ENCODE results near the gene TENM4.

The TENM4 gene

DNA sequence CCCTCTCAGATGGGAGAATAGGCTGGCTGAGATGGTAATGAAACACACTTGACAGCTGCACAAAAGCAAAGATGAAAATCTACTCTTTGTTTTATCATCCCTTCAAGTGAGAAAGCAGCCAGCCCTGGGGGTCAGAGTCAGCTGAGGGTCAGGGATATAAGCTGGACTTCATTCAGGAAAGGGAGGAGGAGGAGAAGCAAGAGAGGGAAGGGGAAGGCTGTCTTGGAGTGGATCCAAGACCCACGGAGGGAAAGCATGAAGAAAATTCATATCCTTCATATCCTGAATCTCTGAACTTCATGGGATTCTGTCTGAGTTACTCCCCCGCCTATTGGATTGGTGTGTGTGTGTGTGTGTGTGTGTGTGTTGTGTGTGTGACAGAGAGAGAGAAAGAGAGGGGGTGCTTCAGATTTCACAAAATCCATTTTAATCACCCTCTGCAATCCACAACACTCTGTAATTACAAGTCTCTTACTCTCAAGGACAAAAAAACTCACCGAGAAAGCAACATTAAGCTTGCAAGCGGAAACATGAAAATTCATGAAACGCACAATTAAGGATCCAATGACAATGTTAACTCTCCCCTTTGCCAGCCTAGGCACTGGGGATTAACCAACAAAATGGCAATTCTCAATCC is 327.7 kb downstream of the TENM4 start:
- TF ChIP-seq FOXP2 (optimal IDR thresholded peaks at IDR 0.05; ENCODE audit: borderline replicate concordance, extremely low read depth, extremely low read length, insufficient read depth): no peak
- no peak for TF ChIP-seq POLR2AphosphoS5 (IDR thresholded peaks at IDR 0.05; ENCODE audit: low read depth, low read length)
- TF ChIP-seq, protein P1, sequence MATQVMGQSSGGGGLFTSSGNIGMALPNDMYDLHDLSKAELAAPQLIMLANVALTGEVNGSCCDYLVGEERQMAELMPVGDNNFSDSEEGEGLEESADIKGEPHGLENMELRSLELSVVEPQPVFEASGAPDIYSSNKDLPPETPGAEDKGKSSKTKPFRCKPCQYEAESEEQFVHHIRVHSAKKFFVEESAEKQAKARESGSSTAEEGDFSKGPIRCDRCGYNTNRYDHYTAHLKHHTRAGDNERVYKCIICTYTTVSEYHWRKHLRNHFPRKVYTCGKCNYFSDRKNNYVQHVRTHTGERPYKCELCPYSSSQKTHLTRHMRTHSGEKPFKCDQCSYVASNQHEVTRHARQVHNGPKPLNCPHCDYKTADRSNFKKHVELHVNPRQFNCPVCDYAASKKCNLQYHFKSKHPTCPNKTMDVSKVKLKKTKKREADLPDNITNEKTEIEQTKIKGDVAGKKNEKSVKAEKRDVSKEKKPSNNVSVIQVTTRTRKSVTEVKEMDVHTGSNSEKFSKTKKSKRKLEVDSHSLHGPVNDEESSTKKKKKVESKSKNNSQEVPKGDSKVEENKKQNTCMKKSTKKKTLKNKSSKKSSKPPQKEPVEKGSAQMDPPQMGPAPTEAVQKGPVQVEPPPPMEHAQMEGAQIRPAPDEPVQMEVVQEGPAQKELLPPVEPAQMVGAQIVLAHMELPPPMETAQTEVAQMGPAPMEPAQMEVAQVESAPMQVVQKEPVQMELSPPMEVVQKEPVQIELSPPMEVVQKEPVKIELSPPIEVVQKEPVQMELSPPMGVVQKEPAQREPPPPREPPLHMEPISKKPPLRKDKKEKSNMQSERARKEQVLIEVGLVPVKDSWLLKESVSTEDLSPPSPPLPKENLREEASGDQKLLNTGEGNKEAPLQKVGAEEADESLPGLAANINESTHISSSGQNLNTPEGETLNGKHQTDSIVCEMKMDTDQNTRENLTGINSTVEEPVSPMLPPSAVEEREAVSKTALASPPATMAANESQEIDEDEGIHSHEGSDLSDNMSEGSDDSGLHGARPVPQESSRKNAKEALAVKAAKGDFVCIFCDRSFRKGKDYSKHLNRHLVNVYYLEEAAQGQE (IDR thresholded peaks at IDR 0.05; ENCODE audit: insufficient read depth in 1 of 2, low read depth in 2 of 2, low read length in 2 of 2): 0 out of 4 replicates have a peak, but pooled peaks of 1 of the 2 experiments have one; percentile 31
- TF ChIP-seq SIN3A (IDR thresholded peaks at IDR 0.05; ENCODE audit: borderline replicate concordance, insufficient read depth, low read length): no peak

DNA sequence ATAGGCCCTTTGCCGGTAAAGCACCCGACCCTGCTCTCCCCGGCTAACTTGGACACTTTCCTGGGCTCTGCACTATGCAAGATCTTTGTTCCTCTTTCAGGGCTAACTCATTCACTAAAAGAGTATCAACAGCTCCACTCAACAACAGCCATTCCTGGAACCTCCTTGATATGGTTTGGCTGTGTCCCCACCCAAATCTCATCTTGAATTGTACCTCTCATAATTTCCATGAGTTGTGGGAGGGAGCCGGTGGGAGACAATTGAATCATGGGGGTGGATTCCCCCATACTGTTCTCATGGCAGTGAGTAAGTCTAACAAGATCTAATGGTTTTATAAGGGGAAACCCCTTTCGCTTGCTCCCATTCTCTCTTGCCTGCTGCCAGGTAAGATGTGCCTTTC is 330.0 kb downstream of the TENM4 start:
- TF ChIP-seq, protein P1 (IDR thresholded peaks at IDR 0.05; ENCODE audit: insufficient read depth in 1 of 2, low read depth in 2 of 2, low read length in 2 of 2): no peak
- no peak for TF ChIP-seq TAF1 (IDR thresholded peaks at IDR 0.05; ENCODE audit: borderline replicate concordance, insufficient read depth, low read length)
- no peak for TF ChIP-seq SIN3A (IDR thresholded peaks at IDR 0.05; ENCODE audit: borderline replicate concordance, insufficient read depth, low read length)
- no peak for TF ChIP-seq POLR2AphosphoS5 (IDR thresholded peaks at IDR 0.05; ENCODE audit: low read depth, low read length)
- TF ChIP-seq FOXP2 (optimal IDR thresholded peaks at IDR 0.05; ENCODE audit: borderline replicate concordance, extremely low read depth, extremely low read length, insufficient read depth): no peak

GRCh38 chr11:79110321-79110720 is 330.5 kb downstream of the TENM4 start:
- TF ChIP-seq POLR2AphosphoS5 (IDR thresholded peaks at IDR 0.05; ENCODE audit: low read depth, low read length) (no peak), SIN3A (IDR thresholded peaks at IDR 0.05; ENCODE audit: borderline replicate concordance, insufficient read depth, low read length) (no peak), TAF1 (IDR thresholded peaks at IDR 0.05; ENCODE audit: borderline replicate concordance, insufficient read depth, low read length) (no peak), FOXP2 (optimal IDR thresholded peaks at IDR 0.05; ENCODE audit: borderline replicate concordance, extremely low read depth, extremely low read length, insufficient read depth) (no peak)
- TF ChIP-seq, protein P1 (IDR thresholded peaks at IDR 0.05; ENCODE audit: insufficient read depth in 1 of 2, low read depth in 2 of 2, low read length in 2 of 2): no peak

DNA sequence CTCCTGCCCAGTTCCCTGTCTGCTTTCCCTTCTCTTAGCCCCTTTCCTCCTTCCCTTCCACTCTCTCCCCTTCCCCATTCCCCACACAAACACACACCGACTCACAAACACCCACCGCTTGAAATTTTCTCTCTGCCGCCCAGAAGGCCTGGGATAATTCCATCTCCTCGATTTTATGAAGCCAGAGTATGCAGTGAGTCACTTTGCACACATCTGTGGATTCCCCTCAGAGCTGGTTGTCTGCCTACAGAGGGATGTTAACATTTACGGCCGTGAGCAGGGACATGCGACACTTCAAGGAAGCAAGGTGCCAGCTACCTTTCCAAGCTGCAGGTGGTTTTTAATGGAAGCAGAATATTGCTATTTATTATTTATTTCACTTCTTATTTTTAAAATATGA is 332.0 kb downstream of the TENM4 start:
- TF ChIP-seq SIN3A (IDR thresholded peaks at IDR 0.05; ENCODE audit: borderline replicate concordance, insufficient read depth, low read length) (no peak), POLR2AphosphoS5 (IDR thresholded peaks at IDR 0.05; ENCODE audit: low read depth, low read length) (no peak), FOXP2 (optimal IDR thresholded peaks at IDR 0.05; ENCODE audit: borderline replicate concordance, extremely low read depth, extremely low read length, insufficient read depth) (no peak), TAF1 (IDR thresholded peaks at IDR 0.05; ENCODE audit: borderline replicate concordance, insufficient read depth, low read length) (no peak)
- TF ChIP-seq, protein P1 (IDR thresholded peaks at IDR 0.05; ENCODE audit: insufficient read depth in 1 of 2, low read depth in 2 of 2, low read length in 2 of 2): no peak
